Fibroblast of skin of scalp (primary cell): ENCODE results near the gene AK1.
"Not testable (repeated sequence)": the region's sequence is repeated elsewhere in the genome, so short reads cannot be mapped to it uniquely, and the experiment has no call there.

Experiments used
- DNase-seq: peaks from one replicate; pipeline ENCODE4 v3.0.0-alpha.2; 2013

Gene AK1

GRCh38 chr9:127883959-127884358, 6.5 kb upstream of the AK1 start:
- no peak for DNase-seq

DNA sequence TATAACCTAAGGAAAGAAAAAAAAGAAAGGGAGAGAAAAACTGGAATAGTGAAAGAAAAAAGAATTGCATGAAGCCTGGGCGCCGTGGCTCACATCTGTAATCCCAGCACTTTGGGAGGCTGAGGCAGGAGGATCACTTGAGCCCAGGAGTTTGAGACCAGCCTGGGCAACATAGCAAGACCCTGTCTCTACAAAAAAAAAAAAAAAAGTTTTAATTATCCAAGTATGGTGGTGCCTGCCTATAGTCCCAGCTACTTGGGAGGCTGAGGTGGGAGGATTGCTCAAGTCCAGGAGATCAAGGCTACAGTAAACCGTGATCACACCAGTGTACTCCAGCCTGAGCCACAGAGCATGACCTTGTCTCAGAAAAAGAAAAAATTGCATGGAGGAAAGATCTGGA, 4.2 kb upstream of the AK1 start:
- DNase-seq, result not testable (repeated sequence)

DNA sequence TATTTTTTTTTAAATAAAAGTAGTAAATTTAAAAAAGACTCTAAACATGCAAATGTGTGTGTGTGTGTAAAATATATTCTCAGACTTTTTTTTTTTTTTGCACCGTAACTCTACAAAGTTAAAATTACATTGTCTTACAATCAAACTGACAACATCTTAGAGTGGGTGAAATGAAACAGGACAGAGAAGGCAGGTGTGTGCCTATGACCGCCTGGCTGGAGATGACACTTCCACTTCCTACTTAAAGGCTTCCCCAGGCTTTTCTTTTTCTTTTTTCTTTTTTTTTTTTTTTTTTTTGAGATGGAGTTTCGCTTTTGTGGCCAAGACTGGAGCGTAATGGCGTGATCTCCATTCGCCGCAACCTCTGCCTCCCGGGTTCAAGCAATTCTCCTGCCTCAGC, 2.7 kb upstream of the AK1 start:
- no peak for DNase-seq

DNA sequence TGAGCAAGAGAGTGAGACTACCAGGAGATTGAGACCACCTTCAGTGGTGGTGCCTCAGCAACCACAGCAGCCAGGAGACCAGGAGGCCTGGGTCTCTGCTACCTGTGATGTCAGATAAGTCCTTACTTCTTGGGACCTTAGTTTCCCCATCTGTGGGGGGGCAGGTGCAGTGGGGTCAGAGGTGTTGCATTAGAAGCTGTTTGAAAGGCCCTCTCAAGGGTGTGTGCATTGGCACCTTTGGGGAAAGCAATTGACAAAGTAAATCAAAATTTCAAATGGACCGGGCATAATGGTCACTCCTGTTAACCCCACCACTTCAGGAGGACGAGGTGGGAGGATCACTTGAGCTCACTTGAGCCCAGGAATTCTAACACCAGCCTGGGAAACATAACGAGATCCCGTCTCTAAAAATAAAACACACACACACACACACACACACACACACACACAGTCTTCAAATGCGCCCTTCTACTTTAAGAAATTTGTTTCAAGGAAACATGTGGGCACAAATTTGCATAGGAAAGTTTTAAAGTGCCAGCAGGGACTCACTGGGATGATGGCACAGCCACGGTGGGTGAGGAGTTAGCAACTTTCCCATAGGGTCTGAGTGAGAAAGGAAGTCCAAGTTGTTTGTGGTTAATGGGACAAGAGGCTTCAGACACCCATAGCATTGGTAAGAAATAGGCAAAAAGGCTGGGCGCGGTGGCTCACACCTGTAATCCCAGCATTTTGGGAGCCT, 1.3 kb upstream of the AK1 start:
- no peak for DNase-seq

GRCh38 chr9:127878001-127878651, 651 bp upstream of the AK1 start:
- DNase-seq, result no peak

GRCh38 chr9:127876764-127877562, 512 bp downstream of the AK1 start:
- no peak for DNase-seq

DNA sequence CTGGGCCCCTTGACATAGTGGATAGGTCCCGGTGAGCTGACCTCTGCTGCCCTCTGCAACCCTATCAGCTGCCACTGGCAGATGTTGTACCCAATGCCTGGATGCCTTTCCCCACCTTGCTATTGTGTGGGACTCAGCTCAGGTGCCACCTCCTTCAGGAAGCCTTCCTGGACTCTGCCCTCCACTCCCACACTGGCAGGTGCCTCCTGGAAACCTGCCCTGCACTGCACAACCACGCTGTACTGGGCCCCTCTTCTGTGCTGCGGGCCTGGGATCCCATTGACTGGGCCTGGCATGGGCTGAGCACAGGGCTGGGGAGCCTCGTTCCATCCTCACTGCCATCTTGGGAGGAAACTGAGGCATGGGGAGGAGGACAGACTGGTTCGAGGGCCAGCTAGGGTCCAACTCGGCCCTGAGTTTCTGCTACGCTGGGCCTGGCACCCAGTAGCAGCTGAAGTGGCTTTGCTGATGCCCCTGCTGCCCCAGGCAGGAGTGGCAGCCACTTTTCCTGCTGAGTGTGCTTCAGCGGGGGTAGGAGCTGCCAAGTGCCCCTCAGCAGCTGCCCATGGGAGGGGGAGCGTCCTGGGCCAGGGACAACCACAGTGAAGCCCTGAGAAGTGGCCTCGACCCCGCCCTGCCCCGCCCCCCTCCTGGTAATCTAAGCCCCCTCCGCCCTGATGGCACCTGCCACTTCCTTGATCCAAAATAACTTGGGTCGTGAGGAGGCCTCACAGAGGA, 1.3 kb downstream of the AK1 start:
- no peak for DNase-seq

DNA sequence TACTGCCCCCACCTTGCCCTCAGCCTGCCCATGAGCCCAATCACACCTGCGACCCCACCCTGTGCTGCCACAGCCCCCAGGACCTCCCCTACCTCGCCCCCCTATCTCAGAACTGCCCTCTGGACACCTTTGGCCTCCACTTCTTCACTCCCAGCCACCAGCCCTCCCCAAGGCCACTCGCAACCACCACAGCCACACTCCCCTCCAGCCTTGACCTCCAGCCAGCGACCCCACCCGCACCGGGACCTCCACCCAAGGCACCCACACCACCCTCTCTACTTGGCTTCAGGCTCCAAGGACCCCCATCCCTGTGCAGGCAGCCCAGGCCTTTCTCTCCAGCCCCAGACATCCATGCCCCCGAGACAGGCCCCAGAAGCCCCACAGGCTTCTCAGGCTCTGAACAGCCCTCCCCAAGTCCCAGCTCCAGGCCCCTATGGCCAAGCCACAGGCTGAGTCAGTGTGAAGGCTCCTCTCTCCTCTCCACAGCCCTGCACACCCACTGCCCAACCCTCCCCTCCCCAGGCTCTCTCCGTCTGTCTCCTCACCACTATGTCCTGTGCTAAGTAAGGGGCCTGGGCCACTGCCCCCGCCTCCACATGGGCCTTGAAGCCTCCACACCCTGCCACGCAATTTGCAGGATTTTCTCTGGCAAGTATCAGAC, 2.0 kb downstream of the AK1 start:
- DNase-seq, result peak; percentile 65

- DNase-seq, result no peak
Observed at GRCh38 chr9:127874301-127875221, 2.9 kb downstream of the AK1 start.

- no peak for DNase-seq
Observed at GRCh38 chr9:127873886-127874285, 3.6 kb downstream of the AK1 start.

GRCh38 chr9:127873223-127873691, 4.2 kb downstream of the AK1 start:
- no peak for DNase-seq

DNA sequence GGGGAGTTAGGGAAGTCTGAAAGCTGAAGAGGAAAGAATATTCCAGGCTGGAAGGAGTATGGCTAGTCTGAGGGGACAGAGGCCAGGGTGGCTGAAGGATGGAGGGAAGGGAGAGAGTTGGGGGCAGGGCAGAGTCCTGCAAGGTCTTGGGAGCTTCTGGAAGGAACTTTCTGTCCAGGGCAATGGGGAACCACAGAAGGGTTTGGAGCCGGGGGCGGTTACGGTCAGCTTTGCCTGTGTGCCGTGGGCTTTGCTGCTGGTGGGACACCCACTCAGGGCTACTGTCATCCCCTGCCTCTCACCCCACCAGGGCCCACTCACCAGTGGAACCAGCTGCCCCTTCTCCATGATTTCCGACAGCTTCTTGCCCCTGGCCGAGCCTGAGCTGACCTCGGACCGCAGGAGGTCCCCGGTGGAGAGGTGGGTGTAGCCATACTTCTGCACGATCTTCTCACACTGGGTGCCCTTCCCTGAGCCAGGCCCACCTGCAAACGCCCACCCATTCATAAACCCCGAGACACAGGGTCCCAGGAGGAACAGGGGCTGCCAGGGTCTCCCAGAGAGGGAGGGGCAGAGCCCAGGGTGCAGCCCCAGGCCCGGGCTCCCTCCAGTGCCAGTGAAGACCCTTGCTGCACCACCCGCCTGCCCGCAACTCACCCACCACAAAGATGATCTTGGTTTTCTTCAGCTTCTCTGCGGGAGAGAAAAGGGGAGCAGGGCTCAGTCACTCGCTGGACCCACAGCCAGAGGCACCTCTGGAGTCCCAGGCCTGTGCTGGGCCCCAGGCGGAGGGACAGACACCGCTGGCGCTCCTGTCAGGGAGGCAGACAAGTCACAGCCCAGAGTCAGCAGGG, 4.9 kb downstream of the AK1 start:
- no peak for DNase-seq

GRCh38 chr9:127871531-127871930, 5.9 kb downstream of the AK1 start:
- no peak for DNase-seq

DNA sequence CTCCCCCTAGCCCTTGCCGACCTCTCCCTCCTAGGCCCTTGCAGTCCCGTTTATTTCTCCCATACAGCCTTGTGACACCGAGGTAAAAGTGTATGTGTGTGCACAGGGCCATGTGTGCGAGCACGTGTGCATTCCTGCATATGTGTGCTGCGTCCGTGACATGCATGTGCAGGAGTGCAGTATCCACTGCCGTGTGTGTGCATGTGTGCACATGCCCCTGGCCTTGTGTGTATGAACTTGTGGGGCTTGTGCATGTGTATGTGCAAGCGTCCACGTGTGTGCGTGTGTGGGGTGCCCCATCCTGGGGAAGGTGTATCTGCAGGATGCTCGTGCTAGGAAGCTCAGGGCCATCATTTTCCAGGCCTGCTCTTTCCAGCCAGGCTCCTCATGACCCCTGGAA, 6.6 kb downstream of the AK1 start:
- DNase-seq, result no peak

GRCh38 chr9:127870153-127870491, 7.4 kb downstream of the AK1 start:
- not testable (repeated sequence) for DNase-seq

- DNase-seq, result peak; percentile 80
Observed at GRCh38 chr9:127869310-127870152, 7.9 kb downstream of the AK1 start.

DNA sequence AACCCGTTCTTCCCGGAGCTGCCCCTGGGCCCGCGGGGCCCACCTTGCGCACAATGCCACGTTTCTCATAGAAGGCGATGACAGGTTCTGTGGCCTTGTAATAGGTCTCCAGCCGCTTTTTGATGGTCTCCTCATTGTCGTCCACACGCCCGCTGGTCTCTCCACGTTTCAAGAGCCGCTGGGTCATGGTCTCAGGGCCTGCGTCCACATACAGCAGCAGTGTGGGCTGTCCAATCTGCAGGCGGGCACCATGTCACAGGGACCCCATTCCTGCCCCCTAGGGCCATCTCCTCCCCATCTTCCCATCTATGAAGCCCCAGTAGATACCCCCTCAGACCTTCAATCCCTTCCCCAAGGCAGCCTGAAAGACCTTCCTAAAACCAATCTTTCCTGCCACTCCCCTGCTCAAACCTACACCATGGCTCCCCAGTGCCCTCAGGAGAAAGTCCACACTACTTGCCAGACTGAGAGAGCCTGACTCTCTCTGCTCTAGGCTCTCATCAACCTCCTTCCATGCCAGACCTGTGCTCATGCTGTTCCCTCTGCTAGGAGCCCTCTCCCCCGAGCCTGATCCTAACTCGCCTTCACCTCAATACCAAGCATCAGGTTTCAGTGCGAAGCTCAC, 9.1 kb downstream of the AK1 start:
- no peak for DNase-seq
